Measurements from ENCODE around the gene USP13.
"Not testable (repeated sequence)": the region's sequence is repeated elsewhere in the genome, so short reads cannot be mapped to it uniquely, and the experiment has no call there.

The USP13 gene, protein sequence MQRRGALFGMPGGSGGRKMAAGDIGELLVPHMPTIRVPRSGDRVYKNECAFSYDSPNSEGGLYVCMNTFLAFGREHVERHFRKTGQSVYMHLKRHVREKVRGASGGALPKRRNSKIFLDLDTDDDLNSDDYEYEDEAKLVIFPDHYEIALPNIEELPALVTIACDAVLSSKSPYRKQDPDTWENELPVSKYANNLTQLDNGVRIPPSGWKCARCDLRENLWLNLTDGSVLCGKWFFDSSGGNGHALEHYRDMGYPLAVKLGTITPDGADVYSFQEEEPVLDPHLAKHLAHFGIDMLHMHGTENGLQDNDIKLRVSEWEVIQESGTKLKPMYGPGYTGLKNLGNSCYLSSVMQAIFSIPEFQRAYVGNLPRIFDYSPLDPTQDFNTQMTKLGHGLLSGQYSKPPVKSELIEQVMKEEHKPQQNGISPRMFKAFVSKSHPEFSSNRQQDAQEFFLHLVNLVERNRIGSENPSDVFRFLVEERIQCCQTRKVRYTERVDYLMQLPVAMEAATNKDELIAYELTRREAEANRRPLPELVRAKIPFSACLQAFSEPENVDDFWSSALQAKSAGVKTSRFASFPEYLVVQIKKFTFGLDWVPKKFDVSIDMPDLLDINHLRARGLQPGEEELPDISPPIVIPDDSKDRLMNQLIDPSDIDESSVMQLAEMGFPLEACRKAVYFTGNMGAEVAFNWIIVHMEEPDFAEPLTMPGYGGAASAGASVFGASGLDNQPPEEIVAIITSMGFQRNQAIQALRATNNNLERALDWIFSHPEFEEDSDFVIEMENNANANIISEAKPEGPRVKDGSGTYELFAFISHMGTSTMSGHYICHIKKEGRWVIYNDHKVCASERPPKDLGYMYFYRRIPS

DNA sequence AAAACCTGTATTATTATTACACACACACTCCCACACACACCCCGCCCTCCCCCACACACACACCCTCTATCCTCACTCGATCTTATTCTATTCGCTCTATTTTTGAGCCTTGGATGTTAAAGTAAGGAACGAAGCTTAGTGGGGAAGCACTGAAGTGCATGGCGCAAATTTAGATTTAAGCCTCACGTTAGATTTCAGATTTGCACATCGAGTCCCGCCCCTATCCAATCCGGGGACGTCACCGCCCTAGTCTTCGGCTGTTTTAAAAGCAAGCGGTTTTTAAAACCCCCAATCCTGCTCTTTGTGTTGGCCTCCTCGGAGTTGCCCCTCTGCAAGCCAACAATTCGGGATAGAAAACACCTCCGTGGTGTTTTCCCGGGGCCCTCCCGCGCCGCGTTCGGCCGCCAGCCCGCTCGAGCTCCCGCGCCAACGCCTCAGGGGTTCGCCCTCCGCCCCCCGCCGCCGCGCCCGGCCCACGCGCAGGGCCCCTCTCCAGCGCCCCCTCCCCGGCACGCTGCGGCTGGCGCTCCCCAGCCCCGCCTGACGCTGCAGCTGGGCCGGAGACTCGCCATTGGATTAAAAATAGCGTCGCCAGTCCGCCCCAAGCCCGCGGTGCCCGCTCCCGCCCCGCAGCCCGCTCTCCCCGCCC is at the start of gene USP13:
USP13 (plus strand) TSS at position 594 of the 649 bp plus-strand sequence. CDS start 186 bp downstream, outside the sequence.
- peak; percentile 92 for DNase-seq (ENCODE audit: low spot score)

DNA sequence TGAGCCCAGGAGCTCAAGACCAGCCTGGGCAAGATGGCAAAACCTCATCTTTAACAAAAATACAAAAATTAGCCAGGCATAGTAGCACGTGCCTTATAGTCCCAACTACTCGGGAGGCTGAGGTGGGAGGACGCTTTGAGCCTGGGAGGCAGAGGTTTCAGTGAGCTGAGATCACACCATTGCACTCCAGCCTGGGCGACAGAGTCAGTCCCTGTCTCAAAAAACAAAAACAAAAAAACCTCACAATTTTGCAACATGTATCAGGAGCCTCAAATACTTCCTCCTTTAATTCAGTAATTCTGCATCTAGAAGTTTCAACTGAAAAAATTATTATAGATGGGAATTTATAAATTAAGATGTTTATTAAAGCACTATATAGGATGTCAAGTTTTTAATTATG is 49.5 kb upstream of the USP13 start:
- no peak for DNase-seq (ENCODE audit: low spot score)

DNA sequence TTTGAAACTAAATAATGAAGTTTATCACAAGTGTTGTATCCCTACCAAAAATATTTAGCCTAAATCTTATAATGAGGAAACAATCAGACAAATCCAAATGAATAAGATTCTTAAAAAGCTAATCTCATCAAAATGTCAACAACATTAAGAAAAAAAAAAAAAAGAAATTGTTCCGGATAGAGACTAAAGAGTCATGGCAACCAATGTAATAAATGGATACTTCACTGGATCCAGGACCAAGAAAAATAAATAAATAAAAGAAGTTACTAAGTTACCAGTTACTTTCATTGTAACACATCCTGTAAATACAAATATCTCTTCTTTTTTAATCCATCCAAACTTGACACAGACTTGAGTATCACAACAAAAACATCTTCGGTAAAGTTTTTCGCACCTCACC is 49.0 kb upstream of the USP13 start:
- DNase-seq (ENCODE audit: low spot score): no peak

DNA sequence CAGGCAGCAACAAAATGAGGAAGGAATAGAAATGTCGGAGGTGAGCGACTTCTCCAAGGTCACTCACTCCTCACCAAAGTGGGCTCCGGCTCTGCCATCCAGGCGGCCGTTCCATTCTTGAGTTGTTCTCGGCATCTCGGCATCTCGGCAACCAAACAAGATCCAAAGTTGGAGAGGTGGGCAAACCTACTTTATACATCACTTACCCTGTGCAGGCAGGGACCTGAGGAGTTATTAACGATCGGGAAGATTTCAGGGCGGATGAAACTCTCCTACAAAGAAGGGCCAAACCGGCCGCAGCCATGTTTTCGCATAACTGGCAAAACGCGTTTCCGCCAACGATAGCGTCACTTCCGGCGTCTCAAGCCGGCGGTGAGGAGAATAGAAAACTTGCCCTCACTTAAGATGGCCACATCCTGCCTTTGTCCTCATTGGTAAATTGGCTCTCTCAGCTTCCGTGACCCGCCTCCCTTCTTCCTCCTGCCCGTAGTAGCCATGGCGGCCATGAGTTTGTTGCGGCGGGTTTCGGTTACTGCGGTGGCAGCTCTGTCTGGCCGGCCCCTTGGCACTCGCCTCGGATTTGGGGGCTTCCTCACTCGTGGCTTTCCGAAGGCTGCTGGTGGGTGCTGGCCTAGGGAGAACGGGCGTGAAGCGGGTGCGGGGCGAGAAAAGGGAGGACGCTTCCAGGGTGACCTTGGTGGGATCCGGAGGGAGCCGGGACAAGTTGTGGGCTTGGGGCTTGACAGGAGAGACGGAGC is 48.3 kb upstream of the USP13 start, which contains the start of the genes MRPL47 and NDUFB5:
MRPL47 (minus strand) TSS at position 318 of the 758 bp plus-strand sequence; CDS start at position 304, 14 bp downstream.
NDUFB5 (plus strand) TSS at position 474 of the 758 bp plus-strand sequence; CDS start at position 496, 22 bp downstream.
- peak; percentile 96 for DNase-seq (ENCODE audit: low spot score)

DNA sequence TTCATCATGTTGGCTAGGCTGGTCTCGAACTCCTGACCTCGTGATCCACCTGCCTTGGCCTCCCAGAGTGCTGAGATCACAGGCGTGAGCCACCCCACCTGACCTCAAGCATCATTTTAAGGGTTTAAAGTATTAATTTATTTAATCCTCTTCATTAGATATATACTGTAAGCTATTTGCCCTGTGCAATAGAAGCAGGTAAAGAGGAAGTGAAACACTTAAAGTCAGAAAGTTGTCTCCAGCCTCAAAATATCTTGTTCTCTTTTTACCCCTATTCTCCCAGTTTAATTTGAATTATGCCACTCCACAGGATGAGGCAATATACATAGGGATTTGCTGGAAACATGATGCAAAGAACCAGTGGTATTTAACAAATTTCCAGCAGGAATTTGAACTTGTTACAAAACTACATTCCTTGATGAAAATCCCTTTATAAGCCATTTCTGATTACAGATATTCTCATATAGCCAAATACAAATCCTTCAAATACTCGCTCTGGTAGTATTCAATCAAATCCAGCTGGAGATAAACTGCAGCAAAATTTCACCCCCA is 46.2 kb upstream of the USP13 start:
- no peak for DNase-seq (ENCODE audit: low spot score)

DNA sequence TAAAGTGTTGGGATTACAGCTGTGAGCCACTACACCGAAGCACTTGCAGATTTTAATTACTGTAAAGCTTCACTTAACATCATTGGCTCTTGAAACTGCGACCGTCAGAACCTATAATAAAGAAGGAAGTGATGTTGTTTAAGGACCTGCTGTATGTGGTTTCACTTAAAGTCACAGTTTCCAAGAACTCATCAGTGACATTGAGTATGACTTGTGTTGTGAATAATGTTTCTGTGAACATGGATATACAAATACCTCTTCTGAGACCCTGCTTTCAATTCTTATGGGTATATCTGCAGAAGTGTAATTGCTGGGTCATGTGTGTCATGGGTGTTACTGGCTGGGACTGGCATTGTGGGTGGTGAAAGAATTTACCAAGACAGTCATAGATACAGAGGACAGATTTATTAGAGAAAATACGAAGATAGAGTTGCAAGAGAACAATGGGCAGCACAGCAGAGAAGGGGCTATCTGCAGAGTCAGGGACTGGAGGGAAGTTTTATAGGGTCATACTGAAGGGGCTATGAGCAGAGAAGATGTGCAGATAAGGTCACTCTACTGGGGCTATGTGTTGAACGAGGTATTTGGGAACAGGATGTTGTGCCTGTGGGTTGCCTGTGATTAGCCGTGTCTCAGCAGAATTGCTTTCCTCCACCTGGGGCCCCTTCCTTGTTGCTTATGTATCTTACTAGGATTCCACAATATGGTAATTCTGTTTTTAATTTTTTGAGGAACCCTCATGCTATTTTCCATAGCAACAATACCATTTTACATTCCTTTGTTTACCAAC is 43.7 kb upstream of the USP13 start:
- DNase-seq (ENCODE audit: low spot score): no peak

DNA sequence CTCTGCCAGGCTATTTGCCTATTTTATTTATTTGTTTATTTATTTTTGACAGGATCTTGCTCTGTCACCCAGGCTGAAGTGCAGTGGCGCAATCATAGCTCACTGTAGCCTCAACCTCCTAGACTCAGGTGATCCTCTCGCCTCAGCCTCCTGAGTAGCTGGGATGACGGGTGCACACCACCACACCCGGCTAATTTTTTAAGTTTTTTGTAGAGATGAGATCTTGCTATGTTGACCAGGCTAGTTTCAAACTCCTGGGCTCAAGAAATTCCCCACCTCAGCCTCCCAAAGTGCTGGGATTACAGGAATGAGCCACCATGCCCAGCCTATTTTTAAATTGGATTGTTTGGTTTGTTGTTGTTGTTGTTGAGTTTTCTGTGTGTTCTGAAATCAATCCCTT is 42.8 kb upstream of the USP13 start:
- DNase-seq (ENCODE audit: low spot score): no peak

DNA sequence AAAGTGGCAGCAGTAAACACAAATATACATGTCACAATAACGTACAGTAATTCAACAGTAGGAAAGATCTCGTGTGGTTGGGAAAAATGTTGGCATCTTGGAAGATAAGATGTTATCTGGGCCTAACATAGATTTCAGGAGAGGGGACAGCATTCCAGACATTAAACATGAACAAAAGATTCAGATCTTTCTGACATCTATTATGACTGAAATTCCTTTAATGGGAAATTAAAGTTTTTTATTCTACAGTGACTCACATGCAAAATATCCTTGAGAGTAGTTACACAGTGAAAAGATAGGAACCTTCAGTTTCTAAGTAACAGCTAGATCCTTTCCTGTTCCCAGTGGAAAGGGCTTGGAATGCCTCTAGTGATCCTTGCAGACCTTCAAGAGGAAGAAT is 39.0 kb upstream of the USP13 start:
- no peak for DNase-seq (ENCODE audit: low spot score)

DNA sequence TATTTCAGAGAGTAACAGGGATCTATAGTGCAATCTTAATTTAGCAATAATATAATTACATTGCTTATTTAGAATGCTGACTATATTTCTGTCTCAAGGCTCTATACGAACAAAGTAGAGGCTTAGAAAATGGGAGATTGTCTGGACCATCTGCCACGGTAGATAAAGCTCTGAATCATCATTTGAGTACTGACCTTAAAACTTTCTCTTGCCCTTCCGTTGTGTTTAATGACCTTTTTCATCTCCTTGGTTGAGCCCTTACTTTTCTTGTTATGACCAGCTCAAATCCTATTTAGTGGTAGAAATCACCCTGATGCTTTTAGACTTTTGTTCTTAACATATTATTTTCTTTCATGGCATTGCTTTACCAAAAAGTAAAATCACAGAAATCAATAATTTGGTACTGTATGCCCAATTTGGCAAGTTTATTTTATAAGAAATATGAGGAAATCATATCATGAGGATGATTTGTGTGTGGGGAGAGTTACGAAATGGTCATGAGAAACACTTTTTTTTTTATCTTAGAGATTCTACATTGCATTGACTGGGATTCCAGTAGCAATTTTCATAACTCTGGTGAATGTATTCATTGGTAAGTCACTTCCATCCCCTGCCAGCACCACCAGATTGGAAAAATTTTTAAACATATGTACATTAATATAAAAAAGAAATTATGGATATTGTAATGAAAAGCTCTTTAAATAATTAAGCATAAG is 37.2 kb upstream of the USP13 start:
- no peak for DNase-seq (ENCODE audit: low spot score)

DNA sequence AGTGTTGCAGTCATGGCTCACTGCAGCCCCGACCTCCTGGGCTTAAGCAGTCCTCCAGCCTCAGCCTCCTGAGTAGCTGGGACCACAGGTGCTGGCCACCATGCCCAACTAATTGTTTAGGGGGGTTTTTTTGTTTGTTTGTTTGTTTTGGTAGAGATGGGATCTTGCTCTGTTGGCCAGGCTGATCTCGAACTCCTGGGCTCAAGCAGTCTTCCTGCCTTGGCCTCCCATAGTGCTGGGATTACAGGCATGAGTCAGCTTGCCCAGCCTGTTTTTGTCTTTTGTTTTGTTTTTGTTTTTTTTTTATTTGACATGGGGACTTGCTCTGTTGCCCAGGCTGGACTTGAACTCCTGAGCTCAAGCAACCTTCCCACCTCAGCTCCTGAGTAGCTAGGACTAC is 30.8 kb upstream of the USP13 start:
- DNase-seq (ENCODE audit: low spot score): no peak

DNA sequence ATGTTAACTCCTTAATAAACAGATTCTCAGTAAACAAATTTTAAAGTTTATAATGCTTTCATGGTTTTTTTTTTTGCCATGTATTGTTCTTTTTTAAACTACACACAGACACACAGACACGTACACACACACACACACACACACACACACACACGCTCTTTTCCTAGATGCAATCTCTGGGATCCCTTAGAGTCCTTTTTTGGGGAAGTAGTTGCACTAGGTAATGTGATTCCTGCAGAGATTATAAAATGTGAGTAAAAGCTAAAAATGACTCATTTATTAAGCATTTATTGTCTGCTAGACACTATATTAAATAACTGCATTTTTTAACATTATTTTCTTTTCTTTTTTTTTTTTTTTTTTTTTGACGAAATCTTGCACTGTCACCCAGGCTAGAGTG is 28.4 kb upstream of the USP13 start:
- no peak for DNase-seq (ENCODE audit: low spot score)

DNA sequence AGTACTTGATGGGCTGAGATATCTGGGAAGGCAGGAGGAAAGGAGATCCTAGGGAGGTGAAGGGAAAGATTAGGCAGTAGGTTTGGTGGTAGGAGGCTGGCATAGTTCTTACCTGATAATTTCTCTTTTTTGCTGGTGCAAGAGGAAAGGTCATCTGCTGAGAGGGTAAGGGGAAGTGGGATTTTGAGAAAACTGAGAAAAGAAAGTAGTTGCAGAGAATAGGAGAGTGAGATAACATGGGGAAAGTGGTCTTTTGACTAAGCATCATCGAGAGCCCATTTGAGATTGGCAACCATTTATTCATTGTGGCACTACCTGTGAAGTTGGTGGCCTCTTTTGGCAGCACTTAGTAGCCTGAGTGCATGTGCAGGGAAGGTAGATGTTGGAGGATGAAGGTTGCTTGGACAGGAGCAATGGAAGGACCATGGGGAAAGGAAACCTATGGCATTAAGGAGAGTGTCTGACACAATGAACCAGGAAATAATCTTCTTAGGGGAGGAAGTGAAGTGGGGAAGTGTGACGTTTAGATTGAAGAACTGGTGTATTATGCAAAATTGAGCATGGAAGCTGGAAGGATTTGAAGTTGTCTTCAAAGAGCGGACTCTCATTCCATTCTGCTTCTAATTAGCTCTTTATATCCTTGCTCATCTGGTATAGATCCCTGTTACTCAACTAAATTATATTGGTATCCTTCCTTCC is 21.9 kb upstream of the USP13 start:
- DNase-seq (ENCODE audit: low spot score): no peak

DNA sequence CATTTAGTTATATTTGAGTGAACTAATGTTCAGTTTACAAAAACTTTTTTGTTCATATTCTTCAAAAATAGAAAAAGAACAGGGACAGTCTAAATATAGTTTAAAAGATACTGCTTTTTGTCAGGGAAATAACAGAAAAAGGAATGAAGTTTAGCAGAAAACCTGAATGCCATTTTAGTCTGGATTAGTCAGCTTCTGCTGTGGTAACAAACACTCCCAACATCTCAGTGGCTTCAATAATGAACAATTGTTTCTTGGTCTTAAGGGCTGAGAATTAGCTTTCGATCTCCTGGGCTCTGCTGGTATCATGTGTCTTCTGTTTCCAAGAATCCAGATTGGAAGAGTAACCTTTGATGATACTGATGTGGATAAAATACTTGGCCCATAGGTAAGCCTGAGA is 12.4 kb upstream of the USP13 start:
- DNase-seq (ENCODE audit: low spot score): no peak

DNA sequence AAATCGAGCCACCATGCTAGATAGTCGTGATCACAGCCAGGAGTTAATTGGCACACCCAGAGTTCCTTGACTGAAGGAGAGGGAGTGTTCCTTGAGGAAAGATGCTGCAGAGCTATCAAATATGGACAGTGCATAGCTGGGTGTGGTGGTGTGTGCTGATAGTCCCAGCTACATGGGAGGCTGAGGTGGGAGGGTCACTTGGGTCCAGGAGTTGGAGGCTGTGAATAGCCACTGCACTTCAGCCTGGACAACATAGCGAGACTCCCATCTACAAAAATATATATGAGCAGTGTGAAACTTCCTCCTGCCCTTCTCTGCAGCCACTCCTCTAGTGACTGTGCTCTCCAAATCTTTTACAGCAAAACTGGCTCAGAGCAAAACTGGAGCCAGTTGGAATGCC is 10.0 kb upstream of the USP13 start:
- DNase-seq (ENCODE audit: low spot score): no peak

DNA sequence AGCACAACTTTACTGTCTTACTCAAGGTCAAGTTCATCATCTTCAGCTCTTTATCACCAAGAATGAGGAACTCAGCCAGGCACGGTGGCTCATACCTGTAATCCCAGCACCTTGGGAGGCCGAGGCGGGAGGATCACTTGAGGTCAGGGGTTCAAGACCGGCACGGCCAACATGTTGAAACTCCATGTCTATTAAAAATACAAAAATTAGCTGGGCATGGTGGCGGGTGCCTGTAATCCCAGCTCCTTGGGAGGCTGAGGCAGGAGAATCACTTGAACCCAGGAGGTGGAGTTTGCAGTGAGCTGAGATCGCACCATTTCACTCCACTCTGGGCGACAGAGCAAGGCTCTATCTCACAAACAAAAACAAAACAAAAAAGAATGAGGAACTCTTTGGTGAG is 9.0 kb upstream of the USP13 start:
- not testable (repeated sequence) for DNase-seq (ENCODE audit: low spot score)

DNA sequence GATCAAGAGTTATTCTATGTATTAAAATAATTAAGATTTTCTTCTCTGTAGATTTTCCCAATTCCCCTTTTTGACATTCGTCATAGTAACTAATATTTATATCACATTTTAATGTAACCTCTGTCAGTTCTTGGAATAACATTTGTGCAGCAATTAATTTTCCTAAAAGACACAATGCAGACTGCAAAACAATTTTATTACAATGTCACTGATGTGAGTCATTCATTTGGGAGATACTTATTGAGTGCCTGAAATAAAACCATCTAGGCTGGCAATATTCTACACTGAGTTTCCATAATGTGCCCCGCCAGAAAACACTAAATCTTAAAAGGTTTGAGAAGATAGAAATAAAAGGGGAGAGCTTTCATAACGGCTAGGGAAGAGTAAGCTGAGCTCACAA is 6.7 kb upstream of the USP13 start:
- no peak for DNase-seq (ENCODE audit: low spot score)

DNA sequence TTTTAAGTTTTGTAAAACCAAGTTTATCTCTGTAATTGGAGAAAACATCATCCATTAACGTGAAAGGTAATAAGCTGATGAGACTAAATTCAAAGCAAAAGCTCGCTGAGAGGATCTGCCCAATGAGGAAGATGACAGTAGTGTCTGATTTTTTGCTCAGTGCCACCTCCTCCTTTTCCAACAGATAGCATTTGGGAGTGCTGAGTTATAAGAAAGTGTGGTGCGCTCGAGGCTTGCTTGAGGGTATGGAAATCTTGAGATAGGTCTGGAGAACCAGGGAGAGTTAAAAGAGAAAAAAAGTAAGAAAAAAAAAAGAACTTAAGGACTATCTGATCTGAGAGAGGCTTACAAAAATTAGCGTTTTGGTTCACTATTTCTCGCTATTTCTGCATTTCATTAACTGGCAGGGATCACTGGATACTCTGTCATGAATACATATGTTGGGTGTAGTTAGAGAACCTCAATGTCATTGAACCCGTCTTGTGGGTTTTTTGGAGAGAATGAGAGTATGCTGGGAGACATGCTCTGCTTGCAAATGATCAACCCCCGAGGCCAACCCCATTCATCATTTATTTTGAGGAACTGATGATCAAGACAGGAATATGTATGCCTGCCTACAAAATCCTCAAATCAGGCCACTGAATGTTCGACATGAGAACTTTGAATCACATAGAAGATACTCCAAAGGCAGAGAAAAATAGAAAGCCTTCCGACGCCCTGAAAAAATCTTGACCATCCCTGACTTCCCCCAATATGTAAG is 973 bp upstream of the USP13 start:
- no peak for DNase-seq (ENCODE audit: low spot score)

DNA sequence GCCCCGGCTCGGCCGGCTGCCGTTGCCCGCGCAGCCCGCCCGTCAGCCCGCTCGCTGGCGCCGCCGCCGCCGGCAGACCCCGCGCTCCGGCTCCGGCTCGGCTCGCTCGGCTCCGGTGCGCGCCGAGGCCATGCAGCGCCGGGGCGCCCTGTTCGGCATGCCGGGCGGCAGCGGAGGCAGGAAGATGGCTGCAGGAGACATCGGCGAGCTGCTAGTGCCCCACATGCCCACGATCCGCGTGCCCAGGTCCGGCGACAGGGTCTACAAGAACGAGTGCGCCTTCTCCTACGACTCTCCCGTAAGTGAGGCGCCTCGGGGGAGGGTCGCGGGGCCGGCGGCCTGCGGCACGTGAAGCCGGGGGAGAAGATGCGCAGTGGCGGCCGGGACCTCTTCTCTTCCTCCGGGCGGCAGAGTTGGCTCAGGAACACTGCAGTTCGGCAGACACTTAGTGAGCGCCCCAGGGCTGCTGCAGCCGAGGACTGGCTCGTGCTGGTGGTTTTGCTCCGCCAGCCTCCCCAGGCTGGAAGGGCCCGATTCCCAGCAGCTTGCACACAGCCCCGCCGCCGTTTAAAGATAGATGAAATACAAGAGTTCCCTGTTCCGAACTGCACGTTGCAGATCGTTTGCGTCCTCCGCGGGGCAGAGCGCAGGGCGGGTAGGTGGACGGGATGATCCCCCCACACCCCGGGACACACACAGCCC is 407 bp downstream of the USP13 start:
- peak; percentile 63 for DNase-seq (ENCODE audit: low spot score)

Measured in iPS-NIHi11 (cell line).